ENCODE results near the gene FGF13. TPM values are rescaled to one million over a fixed set of nuclear protein-coding genes. Genes with fewer than 3 reads are reported as not detected.

FGF13 gene
- not detected in 2 replicates for total RNA-seq

DNA sequence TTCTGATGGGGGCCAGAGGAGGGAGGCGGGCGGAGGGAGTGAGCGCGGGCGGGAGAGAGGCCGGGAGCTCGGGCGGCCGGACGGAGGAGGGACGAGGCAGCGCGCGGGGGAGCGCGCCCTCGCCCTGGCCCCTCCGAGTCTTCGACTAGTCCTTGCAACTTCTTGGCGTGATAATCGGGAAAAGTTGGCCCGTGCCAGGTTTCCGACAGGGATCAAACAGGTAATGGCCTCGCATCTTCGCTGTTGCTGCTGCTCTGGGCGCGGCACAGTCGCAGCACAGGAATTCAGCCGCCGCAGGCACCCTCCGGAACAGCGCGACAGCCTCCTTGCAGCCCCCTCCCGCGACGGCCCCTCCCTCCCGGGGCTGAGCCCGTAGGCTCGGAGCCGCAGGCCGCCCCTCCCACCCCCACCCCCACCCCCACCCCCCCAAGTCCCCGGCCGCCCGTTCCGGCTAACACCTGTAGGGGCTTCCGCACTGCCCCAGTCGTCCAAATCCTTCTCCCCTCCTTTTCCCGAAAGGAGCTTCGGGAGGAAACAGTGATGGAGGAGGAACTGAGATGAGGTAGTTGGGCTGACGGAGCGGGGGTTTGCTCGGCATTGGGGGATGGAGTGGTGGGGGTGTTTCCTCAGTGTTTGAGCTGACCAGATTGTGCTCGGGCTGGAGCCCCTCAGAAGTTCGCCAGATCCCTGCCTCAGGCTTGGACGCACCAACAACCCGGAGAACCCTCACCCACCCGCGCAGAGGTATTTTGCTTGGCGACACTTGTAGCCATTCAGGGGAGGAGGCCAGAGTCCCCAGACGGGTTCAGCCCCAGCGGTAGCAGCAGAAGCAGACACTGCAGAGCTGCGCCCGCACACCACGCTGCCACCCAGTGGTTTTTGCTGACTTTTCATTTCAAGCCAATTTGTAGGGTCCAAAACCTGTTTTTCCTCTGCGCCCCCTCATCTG lies at the start of gene FGF13:
FGF13 (minus strand) TSS at position 319 of the 949 bp plus-strand sequence. CDS start 714 bp downstream, outside the sequence.
- intact Hi-C loops (cut with micrococcal nuclease): no loop called here

DNA sequence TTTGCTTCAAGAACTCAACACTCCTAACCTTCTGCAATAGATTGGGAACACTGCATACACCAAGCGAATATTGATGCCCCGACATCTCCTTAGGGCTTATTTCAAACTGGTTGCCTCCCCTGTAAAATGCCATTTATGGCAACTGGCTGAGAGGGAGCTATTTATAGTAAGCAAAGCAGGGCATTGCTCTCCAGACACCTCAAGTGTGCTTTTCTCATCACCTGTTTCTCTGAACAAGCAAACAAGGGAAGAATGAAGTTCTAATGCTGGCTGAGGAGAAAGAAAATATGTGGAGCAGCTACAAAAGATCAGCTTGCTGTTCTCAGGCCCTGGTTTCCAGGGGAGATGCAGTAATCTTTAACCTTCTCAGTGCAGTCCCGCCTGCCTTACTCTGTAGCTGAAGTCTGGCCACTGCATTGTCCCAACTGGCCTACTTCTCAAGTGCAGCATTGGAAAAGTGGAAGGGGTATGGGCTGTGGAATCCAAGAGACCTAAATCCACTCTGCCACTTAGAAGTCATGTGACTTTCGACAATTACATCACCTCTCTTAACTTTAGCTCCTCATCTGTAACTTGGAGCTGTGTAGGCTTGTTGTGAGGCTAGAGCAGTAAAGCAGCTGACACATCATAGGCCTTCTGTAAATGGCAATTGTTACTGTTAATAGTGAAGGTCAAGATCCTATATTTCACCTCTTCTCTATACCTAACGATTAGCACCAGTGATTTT lies 47.9 kb upstream of the FGF13 start:
- intact Hi-C loops (cut with micrococcal nuclease): no loop called here

DNA sequence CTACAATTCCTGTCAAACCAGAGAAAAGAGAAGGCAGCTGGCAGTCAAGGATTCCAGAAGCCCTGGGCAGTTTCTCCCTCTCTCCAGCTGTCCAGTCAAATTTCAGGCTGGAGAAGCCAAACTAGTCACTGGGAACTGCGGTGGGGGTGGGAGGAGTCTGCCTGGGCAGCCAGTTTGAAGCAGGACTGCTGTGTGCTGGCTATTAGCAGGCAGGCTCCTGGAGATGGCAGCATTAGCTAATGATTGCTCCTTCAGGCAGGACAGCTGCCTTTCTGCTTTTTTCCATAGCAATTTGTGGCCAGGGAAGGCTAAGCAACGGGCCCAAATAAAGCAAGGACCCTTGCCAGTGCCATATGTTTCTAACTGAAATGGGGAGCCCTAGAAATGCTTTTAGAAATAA lies 44.7 kb upstream of the FGF13 start:
- intact Hi-C loops (cut with micrococcal nuclease): no loop called here

DNA sequence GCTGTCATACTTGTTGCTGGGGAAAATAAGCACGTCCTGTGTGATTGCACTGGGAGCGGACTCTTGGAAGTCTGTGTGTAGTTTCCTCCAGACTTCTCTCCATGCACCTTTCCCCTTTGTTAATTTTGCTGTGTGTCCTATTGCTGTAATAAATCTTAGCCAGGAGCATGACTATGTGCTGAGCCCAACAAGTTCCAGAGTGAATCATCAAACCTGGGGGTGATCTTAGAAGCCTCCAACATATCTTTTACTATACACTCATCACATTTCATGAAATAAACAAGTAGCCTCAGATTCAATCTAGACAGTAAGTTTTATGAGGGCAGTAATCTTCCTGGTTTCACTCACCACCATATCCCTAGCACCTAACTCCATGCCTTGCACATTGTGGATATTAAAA lies 43.3 kb upstream of the FGF13 start:
- intact Hi-C loops (cut with micrococcal nuclease): no loop called here

DNA sequence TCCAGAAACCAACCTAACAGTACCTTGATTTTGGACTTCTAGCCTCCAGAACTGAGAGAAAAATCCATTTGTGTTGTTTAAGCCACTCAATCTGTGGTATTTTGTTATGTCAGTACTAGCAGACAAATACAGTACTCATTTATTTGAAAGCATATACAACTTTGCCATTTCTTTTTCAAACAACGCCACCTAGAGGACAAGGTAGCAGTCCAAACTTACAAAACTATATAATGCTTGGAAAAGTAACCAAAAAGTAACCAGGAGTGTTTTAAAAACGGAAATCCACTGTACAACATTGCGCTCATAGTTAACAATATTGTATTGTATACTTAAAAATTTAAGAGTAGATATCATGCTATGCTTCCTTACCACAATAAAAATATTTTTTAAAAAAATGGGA lies 37.0 kb upstream of the FGF13 start:
- intact Hi-C loops (cut with micrococcal nuclease): no loop called here

DNA sequence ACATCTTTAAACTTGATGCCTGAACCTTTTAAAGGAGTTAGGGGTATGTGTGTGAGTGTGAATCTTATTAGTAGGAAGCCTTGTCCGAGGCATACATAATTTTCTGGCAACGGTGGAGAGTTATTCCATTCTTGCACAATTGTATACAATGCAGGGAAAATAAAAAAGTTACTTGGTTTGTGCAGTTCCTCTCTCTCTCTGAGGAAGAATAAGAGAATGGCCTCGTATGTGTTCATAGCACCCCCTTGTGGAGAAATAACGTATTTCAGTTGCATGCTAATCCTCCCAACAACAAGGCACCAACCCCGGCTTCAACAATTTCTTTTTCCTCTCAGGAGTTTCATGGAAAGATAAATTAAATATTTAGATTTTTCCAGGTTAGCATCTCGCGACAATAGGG lies 33.7 kb upstream of the FGF13 start:
- intact Hi-C loops (cut with micrococcal nuclease): loop anchor here (1.0 kb wide), 2 partner anchors 595 to 617 kb away; no protein-coding TSS in a partner anchor

DNA sequence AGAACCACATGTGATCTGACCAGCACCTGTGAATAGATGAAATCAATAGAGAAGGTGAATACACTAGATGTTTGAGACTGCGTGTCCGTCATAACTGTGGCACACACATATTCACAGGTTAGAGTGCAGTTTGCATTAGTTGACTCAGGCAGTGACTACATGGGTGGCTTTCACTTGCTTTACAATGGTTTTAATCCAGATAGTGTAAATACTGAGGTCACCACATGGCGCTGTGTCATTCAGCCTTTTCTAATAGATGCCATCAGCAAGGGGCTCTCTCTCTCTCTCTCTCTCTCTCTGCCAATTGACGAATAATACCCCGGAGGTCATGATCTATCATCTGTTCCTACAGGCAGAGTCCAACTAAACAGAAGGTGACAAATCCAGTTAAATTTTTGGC lies 30.7 kb upstream of the FGF13 start:
- intact Hi-C loops (cut with micrococcal nuclease): no loop called here

DNA sequence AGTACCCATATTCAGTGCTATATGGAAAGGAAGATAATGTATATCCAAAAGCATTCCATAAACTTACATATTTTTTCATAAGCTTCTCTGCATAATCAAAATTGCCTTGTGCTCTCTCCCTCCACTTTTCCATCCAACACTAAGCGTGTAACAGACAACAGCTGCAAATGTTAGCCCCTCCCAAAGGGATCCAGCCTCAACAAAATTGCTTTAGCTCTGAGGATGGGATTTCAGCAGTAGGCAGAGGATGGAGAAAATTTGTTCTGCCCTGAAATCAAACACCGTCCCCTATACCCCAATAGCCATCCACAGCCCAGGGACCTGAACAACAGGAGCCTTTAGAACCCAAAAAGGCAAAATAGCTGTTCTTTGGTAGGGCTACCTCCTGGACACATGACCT lies 28.8 kb upstream of the FGF13 start:
- intact Hi-C loops (cut with micrococcal nuclease): no loop called here

DNA sequence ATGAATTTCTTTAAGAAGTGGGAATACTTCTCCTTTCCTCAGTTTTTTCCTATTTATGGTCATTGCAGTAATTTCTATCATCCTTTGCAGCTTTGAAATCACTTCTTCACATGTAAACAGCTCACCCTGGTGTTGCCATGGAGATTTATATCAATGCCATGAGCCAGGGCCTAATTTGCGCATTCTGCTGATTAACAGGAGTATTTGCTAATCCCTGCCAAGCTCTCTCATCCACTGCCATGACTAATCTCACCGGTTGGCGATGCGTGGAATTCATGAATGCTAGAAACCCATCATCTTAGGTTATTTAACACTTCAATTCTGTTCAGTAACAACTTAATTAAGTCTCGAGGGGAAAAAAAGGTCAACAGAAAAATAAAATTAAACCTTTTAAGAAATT lies 11.8 kb upstream of the FGF13 start:
- intact Hi-C loops (cut with micrococcal nuclease): no loop called here

DNA sequence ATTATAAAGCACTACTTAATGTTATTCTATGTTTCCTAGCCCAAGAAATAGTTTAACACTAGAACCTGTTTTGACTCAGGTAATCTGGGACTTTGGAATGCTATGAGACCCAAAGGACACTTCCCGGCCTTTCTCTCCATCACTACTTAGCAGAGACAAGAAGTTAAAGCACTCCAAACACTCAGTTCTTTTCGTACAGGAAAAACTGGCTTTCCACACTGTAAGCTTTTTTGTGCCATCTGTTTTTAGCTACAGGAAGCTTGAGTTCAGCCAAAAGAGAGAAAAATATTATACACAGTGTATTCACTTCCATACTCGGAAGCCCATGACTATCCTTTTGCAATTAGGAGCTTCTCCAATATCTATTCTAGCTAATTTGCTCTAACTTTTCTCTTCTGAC lies 7.9 kb upstream of the FGF13 start:
- intact Hi-C loops (cut with micrococcal nuclease): no loop called here

DNA sequence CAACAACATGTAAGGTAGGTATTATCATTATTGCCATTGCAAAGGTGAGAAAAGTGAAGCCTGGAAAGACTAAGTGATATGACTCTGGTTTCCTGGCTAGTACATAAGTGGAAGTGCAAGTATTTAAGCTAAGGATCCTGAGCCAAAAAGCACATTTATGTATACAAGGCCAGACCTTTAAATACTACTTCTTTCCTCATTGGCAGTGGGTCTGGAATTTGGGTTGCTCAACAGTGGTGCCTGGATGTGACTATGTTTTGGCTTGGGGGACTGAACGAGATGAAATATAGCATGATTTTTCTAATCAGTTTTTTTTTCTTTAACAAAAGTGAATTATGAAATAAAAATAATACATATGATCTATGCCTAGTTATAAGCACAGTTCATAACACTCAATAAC lies 7.4 kb upstream of the FGF13 start:
- intact Hi-C loops (cut with micrococcal nuclease): no loop called here

DNA sequence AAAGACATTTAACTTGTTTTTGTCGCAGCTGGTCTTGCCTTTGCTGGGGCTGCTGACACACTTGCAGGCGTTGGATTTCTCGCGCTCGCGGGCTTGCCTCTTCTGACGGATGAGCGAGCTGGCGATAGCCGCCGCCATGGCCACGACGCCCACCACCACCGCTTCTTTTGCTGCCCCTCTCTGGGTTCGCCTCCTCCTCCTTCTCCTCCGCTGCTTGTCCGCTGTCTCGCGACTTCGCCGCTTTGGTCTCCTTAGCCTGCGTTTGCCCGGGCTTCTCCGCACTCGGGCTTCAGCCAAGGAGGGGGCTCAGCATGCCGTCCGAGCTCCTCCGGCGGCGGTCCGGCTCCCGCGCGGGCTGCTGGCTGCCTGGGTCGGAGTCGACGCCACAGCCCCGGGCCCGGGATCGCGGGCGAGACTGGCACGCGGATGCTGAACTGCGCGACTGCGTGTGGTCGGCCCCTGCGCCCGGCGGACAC lies 613 bp downstream of the FGF13 start:
- intact Hi-C loops (cut with micrococcal nuclease): no loop called here

DNA sequence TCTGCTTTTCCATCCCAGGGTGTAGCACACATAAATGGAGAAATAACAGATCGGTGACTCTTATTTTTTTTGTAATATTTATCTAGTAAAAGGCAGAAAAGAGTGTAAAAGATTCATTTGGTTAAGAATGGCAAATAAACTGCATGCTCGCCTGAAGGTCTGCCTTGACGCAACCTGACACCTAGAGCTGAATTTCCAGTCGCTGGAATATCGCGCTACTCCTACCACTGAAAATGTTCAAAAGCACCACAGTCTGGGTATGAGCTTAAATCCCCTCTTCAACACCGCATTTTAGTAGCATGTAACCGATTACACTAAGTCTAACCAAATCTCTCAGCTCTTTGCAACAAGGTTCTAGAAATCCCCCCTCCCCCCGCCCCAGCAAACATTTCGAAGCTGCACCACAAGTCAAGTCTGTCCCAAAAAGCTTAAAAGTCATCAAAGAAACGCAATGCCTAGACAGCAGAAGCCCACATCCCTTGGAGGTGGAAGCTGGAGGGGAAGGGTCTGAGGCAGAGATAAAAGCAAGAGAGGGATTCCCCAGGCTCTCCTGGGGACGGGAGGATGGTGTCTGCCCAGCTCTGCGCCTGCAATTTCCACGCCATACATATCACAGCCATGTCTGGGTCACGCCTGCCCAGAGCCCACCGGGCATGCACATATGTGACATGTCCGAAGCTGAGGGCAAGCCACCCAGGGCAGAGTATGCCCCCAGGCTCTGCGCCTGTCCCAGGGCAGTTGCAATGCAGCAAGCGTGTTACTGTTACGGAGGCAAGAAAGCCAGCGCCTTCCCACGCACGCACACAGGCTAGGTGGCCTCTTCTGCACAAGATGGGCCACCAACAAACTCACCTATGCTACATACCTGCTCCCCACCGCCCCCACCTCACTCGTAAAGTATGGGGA lies 1.4 kb downstream of the FGF13 start:
- intact Hi-C loops (cut with micrococcal nuclease): no loop called here

DNA sequence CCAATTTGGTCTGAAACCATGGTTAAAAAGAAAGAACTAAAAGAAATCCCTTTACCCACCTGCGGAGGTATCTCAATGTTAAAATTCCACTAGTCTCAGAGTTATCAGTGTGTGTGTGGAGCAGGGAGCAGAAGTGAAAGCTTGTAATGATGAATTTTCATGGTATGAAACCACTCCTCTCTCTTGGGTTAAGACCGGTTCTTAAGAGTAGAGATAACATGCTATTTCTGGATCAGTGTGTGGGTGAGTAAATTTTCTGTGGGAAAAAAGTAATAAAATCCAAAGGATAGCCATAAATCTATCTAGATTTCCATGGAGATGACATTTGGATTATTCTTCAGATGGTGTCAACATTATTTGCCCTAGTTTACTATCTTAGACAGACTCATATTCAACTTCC lies 3.2 kb downstream of the FGF13 start:
- intact Hi-C loops (cut with micrococcal nuclease): no loop called here

DNA sequence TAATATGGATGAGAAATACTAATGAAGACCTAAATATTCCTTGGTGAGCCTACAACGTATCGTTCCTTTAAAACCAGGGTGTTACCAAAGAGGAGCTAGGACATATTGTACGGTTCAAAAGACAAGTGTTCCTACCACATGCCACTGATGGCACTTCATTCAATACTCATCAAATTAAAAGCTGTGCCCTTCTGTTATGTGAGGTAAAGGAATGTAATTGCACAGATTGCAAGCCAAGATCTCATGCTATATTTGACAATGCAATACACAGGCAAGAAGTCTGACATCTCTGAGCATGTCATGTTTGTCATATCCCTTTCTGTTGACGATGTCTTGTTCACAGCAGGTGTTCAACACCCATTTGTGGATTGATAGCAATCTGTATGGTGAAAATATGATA lies 6.9 kb downstream of the FGF13 start:
- intact Hi-C loops (cut with micrococcal nuclease): no loop called here

DNA sequence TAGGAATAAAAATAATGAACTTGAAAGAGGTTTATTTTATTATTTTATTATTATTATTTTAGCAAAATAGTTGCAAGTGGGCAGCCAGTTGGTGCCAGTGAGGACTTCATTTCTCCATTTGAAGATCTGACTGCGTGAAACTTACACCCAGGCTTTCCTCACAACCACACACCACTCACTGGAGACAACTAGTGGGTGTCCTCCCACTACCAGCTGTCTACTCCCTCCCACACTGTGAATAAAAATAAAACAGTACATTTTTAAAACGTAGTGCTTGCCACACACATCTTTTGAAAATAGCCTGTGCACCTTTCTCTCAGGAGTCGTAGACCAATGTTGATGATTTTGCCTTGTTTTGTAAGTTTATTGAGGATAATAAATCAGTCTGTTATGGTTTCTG lies 7.4 kb downstream of the FGF13 start:
- intact Hi-C loops (cut with micrococcal nuclease): no loop called here

DNA sequence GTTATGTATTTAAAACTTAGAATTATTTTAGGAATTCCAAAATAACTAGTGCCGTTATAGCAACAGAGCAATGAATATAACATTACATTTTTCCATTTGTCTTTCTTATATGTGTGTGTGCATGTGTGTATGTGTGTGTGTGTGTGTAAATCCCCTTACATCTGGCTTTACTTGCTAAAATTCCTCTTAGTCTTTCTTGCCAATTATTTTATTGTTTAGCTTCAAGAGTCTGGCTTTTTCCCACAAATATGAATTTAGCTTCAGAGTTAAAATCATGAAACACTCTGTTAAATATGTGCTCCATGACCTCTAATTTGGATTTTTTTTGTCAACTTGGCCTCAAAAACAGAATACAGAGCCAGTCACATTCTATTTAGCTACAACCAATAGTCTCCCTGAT lies 18.9 kb downstream of the FGF13 start:
- intact Hi-C loops (cut with micrococcal nuclease): no loop called here

DNA sequence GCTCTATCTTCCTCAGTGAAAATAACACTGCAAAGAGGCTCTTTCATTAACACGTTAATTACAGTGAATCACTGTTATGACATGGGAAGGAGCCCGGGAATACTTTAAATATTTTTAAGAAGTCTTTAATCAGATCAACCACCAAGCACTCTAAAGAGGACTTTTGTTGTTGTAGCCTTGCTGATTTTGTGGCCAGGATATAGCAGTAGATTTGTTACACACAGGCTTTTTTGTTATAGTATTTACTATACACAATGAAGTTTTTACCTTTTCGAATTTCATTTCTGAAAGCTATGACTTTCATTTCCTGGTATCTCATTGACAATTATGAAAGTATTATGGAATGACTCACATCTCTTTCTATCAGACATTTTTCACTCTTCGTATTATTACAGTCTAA lies 20.3 kb downstream of the FGF13 start:
- intact Hi-C loops (cut with micrococcal nuclease): no loop called here

DNA sequence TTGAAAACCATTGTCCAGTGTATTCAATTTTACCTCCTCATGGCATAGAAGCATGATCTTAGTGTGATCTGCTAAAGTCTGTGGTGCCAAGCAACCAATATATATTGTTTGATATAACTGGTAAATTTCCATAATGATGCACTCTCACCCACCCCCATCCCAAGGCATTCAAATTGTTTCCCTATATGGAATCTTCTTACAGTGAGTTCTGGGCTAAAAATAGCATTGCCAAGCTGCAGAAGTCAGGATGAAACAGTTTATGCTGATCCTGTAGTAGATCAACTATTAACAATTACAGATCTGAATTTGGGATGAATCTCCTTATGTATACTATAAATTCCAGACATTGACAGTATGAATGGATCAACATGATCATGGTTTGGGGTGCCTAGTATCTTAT lies 20.9 kb downstream of the FGF13 start:
- intact Hi-C loops (cut with micrococcal nuclease): no loop called here

DNA sequence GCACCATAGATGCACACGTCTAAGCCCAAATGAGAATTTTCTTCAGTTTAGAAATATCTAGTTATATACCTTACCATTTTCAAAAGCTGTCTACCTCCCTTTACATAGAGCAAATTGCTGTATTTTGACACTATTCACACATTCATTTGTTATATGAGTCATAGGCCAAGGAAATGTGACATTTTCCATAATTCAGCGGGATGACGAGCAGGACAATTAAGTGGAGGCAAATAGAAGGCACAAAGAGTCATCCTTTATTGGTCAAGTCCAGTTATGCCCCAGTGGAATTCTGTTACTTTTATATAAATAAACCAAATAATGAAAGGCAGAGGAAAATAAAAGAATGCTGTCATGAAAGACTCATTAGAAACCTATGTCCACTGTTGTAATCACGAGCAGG lies 27.9 kb downstream of the FGF13 start:
- intact Hi-C loops (cut with micrococcal nuclease): no loop called here

DNA sequence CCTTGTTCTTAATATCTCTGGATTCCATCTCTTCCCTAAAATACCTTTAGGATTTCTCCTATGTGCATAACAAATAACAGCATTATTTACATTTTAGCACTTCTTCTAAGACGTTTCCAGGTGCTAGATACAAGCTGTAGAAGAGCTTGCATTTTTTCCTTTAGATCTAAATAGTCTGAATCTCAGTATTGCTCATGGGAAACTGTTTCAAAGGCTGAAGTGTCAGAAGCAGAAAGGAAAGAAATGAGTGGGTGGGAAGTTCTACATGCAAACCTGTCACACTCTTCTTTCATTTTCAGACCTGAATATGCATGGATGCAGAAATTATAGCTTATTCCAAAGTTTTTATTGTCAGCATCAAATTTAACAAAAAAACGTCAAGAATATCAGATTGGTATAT lies 41.8 kb downstream of the FGF13 start:
- intact Hi-C loops (cut with micrococcal nuclease): no loop called here

Measured in T-helper 1 cell treated with Interleukin-12 subunit alpha and Interleukin-12 subunit beta and Interleukin-4 antibody, amounts not matched to agents 30 ng/mL and 1 ng/mL, for 36 hours (primary cell).